CD4-positive, CD25-positive, alpha-beta regulatory T cell (primary cell): Measurements from ENCODE around the gene VAT1. TPM values are rescaled to one million over a fixed set of nuclear protein-coding genes. Genes with fewer than 3 reads are reported as not detected.
"Not testable (repeated sequence)": the region's sequence is repeated elsewhere in the genome, so short reads cannot be mapped to it uniquely, and the experiment has no call there.

ENCODE experiments used
- ATAC-seq, 2 donors: fragments of 150-1000 bp; cut with Tn5 transposase; one replicate each; pipeline ENCODE4 v1.10.0; 2021; ENCODE audit warnings: low read depth in 2 of 2, moderate number of reproducible peaks in 2 of 2, moderate library complexity in 1 of 2
- DNase-seq, 3 donors: peaks; one replicate each; pipeline versions ENCODE4 v3.0.0 to v3.0.0-alpha.2; 2012 to 2022; ENCODE audit warnings: mixed read lengths in 1 of 3
- H3K27ac ChIP-seq: one replicate; pipeline ENCODE4 v1.7.0; 2013; ENCODE audit warnings: mild to moderate bottlenecking, low read length; ENCODE audit not compliant: insufficient read depth, poor library complexity, severe bottlenecking
- H3K27me3 ChIP-seq: one replicate; pipeline ENCODE4 v1.7.0; 2013; ENCODE audit warnings: low read length; ENCODE audit not compliant: control insufficient read depth, insufficient read depth
- H3K36me3 ChIP-seq: one replicate; pipeline ENCODE4 v1.7.0; 2013; ENCODE audit warnings: mild to moderate bottlenecking, low read length, moderate library complexity; ENCODE audit not compliant: control insufficient read depth, insufficient read depth
- H3K4me1 ChIP-seq: 2 replicates; pipeline ENCODE4 v1.7.0; 2013; ENCODE audit warnings: mild to moderate bottlenecking, low read length; ENCODE audit not compliant: insufficient read depth, control insufficient read depth, poor library complexity, severe bottlenecking
- H3K4me3 ChIP-seq: one replicate; pipeline ENCODE4 v1.7.0; 2013; ENCODE audit warnings: low read depth, mild to moderate bottlenecking, low read length, moderate library complexity
- H3K9me3 ChIP-seq, 2 experiments: 1 replicate in 1 of 2; 2 replicates in 1 of 2; pipeline ENCODE4 v1.7.0; 2013; ENCODE audit warnings: low read length in 2 of 2, mild to moderate bottlenecking in 1 of 2, moderate library complexity in 1 of 2; ENCODE audit not compliant: control insufficient read depth in 2 of 2
- H3K27ac Mint-ChIP-seq, 3 donors: one replicate each; pipeline ENCODE4 v1.8.0; 2020 to 2022; ENCODE audit warnings: mild to moderate bottlenecking in 3 of 3, mixed read lengths in 3 of 3, moderate library complexity in 2 of 3
- H3K27me3 Mint-ChIP-seq: one replicate; pipeline ENCODE4 v1.8.0; 2022; ENCODE audit warnings: mild to moderate bottlenecking, mixed read lengths
- H3K36me3 Mint-ChIP-seq: one replicate; pipeline ENCODE4 v1.8.0; 2020; ENCODE audit warnings: mixed read lengths
- H3K4me1 Mint-ChIP-seq, 4 donors: one replicate each; pipeline ENCODE4 v1.8.0; 2020 to 2022; ENCODE audit warnings: mixed read lengths in 4 of 4, mild to moderate bottlenecking in 1 of 4
- H3K4me3 Mint-ChIP-seq, 4 donors: one replicate each; pipeline ENCODE4 v1.8.0; 2020 to 2022; ENCODE audit warnings: mild to moderate bottlenecking in 4 of 4, mixed read lengths in 4 of 4, moderate library complexity in 3 of 4
- H3K9me3 Mint-ChIP-seq, 7 donors: one replicate each; pipeline ENCODE4 v1.8.0; 2020 to 2022; ENCODE audit warnings: mixed read lengths in 7 of 7, mild to moderate bottlenecking in 3 of 7, moderate library complexity in 2 of 7
- polyA plus RNA-seq, 4 donors: library from polyadenylated mRNA; unstranded; fragments of 300-500 nt; fragmentation: Illumina TruSeq; gene quantifications; one replicate each; pipeline ENCODE4 v1.2.3, GENCODE V29; 2021
- total RNA-seq: library from RNA; stranded (reverse); gene quantifications from one replicate; pipeline ENCODE4 v1.2.3, GENCODE V29; 2022

Gene VAT1
- total and polyA plus RNA-seq, 5 donors from 2014 or later: 21.9 to 51.4 (median 46.8) TPM

DNA sequence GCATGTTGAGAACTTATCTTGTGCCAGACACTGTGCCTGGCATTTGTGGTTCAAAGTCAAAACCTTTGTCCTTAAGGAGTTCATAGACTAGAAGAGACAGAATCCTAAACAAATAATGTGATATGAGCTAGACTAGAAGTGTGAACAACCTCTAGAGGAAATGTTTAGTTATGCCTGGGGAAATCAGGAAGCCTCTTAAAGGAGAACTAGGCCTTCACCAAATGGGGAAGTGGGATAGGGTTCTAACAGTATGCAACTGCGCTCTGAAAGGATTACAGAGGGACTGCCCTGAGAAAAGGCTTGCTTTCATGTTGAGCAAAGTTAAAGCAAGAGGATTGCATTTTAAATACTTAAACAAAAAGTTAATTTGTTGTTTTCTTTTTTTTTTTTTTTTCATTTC, 37.0 kb downstream of the VAT1 start:
- DNase-seq (no peak), ATAC-seq (no peak)
- Mint-ChIP-seq H3K27me3 (peaks cover 3% of the 10 kb centered on the region), H3K4me3 (peak overlapping the region in 1 of 4 donors; percentile 25), H3K9me3 (no peaks in the 10 kb centered on the region), H3K27ac (no peak overlapping the region), H3K36me3 (peaks cover 21% of the 10 kb centered on the region), H3K4me1 (peaks cover 11 to 38% (median 20%) of the 10 kb centered on the region in 4 donors)
- Histone ChIP-seq H3K9me3 (no peaks in the 10 kb centered on the region), H3K4me3 (no peak overlapping the region), H3K36me3 (peaks cover 43% of the 10 kb centered on the region), H3K4me1 (peaks cover 15% of the 10 kb centered on the region), H3K27ac (no peak overlapping the region), H3K27me3 (no peaks in the 10 kb centered on the region)

DNA sequence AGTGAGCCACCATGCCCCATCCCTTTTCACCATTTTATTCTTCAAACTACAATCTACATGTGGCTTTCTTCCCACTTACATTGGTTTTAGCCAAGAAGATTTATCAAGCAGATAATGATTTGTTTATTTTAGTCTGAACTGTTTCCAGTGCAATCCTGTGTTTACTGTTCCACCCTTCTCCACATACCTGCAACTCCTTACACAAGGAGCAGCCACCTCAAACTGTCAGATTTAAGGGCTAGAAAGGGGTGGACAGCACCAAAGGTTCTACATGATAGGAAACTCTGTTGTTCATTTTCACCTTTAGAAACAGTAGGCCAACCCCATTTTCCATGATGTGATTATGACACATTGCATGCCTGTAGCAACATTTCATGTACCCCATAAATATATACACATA, 39.9 kb downstream of the VAT1 start:
- peaks cover 14% of the 10 kb centered on the region for H3K36me3 ChIP-seq
- no peak overlapping the region for H3K27ac ChIP-seq
- DNase-seq (no peak), ATAC-seq (no peak)
- Mint-ChIP-seq H3K9me3 (no peaks in the 10 kb centered on the region), H3K4me1 (peaks cover 11 to 49% (median 28%) of the 10 kb centered on the region in 4 donors), H3K27me3 (peaks cover 4% of the 10 kb centered on the region), H3K27ac (no peak overlapping the region), H3K4me3 (peak overlapping the region; percentile 97 to 99 (median 97)), H3K36me3 (peaks cover 3% of the 10 kb centered on the region)
- peaks cover 21% of the 10 kb centered on the region for H3K4me1 ChIP-seq
- H3K4me3 ChIP-seq: no peak overlapping the region
- no peaks in the 10 kb centered on the region for H3K27me3 ChIP-seq
- no peaks in the 10 kb centered on the region for H3K9me3 ChIP-seq

DNA sequence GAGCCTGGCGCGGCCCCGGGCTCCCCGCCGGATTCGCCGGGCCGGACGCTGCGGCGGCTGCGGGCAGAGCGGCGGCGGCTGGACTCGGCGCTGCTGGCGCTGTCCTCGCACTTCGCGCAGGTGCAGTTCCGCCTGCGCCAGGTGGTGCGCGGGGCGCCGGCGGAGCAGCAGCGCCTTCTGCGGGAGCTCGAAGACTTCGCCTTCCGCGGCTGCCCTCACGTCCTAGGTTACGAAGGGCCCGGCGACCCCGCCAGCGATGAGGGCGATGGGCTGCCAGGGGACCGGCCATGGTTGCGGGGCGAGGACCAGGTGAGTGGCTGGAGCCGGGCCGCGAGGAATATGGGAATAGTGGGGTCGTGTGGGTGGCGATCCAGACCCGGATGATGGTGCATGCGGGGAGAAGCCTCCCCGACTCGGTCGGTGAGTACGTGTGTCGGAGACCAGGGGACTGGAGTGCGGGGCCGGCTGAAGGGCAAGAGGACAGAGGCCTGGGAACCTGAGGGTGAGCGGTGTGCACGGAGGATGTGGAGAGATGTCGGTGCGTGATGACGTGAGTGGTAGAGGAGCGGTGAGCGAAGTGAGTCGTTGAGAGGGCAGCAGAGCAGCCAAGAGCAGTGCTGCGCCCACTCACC, 41.3 kb downstream of the VAT1 start:
- peak overlapping the region; percentile 97 to 99 (median 97) for H3K4me3 Mint-ChIP-seq
- Histone ChIP-seq H3K4me3 (peak overlapping the region; percentile 88), H3K27me3 (no peaks in the 10 kb centered on the region), H3K27ac (peak overlapping the region; percentile 85), H3K4me1 (peaks cover 21% of the 10 kb centered on the region), H3K36me3 (peaks cover 4% of the 10 kb centered on the region), H3K9me3 (no peaks in the 10 kb centered on the region)
- peaks cover 4% of the 10 kb centered on the region for H3K27me3 Mint-ChIP-seq
- peaks cover 11 to 49% (median 28%) of the 10 kb centered on the region in 4 donors for H3K4me1 Mint-ChIP-seq
- peak; percentile 49 to 78 (median 63) for DNase-seq
- peaks cover 0 to 2% (median 0%) of the 10 kb centered on the region in 7 donors for H3K9me3 Mint-ChIP-seq
- peaks cover 3% of the 10 kb centered on the region for H3K36me3 Mint-ChIP-seq
- peak; percentile 70 to 72 for ATAC-seq
- H3K27ac Mint-ChIP-seq: peak overlapping the region; percentile 92 to 98 (median 97)

DNA sequence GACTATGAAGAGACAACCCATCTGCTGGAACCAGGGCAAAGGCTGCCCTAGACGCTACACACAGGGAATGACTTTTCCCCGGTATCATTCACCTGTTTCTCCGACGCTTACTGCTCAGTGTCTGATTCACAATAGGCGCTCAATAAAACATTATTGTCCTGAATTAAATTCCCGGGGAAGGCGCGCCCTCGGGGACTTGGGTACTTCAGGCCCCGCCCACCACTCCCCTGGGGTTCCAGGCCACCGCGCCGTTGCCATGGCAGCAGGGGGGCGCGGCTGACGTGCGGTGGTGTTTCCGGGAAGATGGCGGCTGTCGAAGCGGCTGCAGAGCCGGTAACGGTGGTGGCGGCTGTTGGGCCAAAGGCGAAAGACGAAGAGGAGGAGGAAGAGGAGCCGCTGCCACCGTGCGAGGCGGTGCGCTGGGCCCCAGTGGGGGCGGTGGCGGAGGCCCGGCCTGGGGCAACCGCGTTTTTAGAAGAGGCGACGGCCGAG, 41.9 kb downstream of the VAT1 start, which contains the start of gene RUNDC1:
Gene RUNDC1 (plus strand): TSS at position 292 of the 492 bp plus-strand sequence. CDS start 12 bp downstream, at position 304.
- Histone ChIP-seq H3K27ac (peak within 1 kb of the TSS; percentile 85), H3K27me3 (no peaks in the 10 kb centered on the region), H3K4me1 (peaks cover 21% of the 10 kb centered on the region), H3K4me3 (peak within 1 kb of the TSS; percentile 88), H3K9me3 (no peaks in the 10 kb centered on the region), H3K36me3 (no peaks in the 10 kb centered on the region)
- Mint-ChIP-seq H3K4me1 (peaks cover 11 to 44% (median 28%) of the 10 kb centered on the region in 4 donors), H3K36me3 (peaks cover 3% of the 10 kb centered on the region), H3K4me3 (peak within 1 kb of the TSS; percentile 97 to 100 (median 98)), H3K27ac (peak within 1 kb of the TSS; percentile 97 to 98 (median 97)), H3K9me3 (peaks cover 0 to 2% (median 0%) of the 10 kb centered on the region in 7 donors), H3K27me3 (peaks cover 4% of the 10 kb centered on the region)
- ATAC-seq (peak; percentile 79), DNase-seq (peak; percentile 86 to 91 (median 88))

DNA sequence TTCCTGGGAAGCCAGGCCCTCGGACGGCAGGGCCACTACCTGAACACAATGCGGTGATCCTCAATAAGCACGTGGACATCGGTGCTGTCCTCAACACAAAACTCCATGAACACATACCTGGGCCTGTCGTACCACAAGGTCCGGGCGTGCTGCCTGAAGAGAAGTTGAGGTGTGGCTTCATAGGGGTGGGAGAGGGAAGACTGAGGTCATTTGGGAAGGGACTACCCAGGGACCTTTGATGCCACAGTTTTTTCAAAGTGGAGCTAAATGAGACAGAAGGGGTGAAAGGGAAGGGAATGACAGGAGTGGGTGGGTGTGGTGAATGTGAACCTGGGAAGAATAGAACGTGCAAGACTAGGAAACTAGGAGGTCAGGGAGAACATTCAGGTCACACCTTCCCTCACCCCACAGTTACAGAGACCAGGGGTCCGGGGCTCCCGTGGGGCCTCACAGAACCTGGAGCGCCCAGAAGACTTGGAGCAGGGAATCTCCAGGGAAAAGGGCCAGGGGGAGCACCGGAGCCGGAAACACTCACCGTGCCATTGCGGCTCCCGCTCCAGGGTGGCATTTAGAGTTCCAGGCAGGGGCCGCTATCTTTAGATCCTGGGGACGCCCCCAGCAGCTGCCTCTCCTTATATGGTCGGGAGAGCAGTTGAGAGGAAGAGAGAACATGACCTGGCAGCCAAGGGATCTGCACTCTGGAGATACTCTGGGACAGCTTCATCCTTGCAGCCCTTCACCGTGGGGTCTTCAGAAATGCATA, 42.5 kb downstream of the VAT1 start, which contains the start of gene PTGES3L:
Gene PTGES3L (minus strand): TSS at position 570 of the 763 bp plus-strand sequence. CDS start 27 bp downstream, at position 543.
- Histone ChIP-seq H3K36me3 (no peaks in the 10 kb centered on the region), H3K27me3 (no peaks in the 10 kb centered on the region), H3K27ac (peak within 1 kb of the TSS; percentile 85), H3K9me3 (no peaks in the 10 kb centered on the region), H3K4me3 (peak within 1 kb of the TSS; percentile 88), H3K4me1 (peaks cover 21% of the 10 kb centered on the region)
- peaks cover 4% of the 10 kb centered on the region for H3K27me3 Mint-ChIP-seq
- H3K4me3 Mint-ChIP-seq: peak within 1 kb of the TSS; percentile 97 to 100 (median 98)
- ATAC-seq: peak; percentile 9 to 16
- H3K36me3 Mint-ChIP-seq: no peaks in the 10 kb centered on the region
- DNase-seq: peak in 1 of 3 donors; percentile 19
- H3K4me1 Mint-ChIP-seq: peaks cover 7 to 40% (median 28%) of the 10 kb centered on the region in 4 donors
- H3K27ac Mint-ChIP-seq: peak within 1 kb of the TSS; percentile 97 to 98 (median 97)
- H3K9me3 Mint-ChIP-seq: peaks cover 0 to 2% (median 0%) of the 10 kb centered on the region in 7 donors

DNA sequence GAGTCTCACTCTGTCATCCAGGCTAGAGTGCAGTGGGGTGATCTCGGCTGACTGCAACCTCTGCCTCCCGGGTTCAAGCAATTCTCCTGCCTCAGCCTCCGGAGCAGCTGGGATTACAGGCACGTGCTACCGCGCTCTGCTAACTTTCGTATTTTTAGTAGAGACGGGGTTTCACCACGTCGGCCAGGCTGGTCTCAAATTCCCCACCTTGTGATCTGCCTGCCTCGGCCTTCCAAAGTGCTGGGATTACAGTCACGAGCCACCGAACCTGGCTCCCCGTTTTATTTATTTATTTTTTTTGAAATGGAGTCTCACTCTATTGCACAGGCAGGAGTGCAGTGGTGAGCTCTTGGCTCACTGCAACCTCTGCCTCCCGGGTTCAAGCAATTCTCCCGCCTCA, 46.5 kb downstream of the VAT1 start:
- H3K27ac Mint-ChIP-seq, H3K36me3 ChIP-seq, H3K9me3 Mint-ChIP-seq: not testable (repeated sequence)

DNA sequence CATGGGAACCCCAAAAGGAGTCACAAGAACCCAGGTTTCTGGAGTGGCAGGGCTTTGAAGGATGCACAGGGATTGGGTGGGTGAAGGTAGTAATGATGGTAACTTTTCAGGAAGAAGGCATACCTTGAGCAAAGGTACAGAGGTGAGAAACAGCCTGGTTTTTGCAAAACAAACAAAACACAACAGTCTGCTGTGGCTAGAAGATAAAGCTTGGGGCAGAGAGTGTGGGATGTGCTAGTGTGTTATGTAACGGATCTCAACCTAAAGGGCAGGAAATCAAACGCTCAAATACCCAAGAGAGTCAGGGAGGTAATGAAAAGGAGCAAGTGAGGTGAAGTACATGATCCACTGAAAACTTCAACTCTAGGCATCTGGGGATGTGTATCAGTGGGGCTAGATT, 46.9 kb downstream of the VAT1 start:
- H3K27me3 ChIP-seq: no peaks in the 10 kb centered on the region
- ATAC-seq (no peak), DNase-seq (no peak)
- no peaks in the 10 kb centered on the region for H3K9me3 ChIP-seq
- Mint-ChIP-seq H3K27me3 (peaks cover 2% of the 10 kb centered on the region), H3K4me1 (peaks cover 0 to 12% (median 9%) of the 10 kb centered on the region in 4 donors), H3K9me3 (peaks cover 0 to 2% (median 0%) of the 10 kb centered on the region in 7 donors), H3K36me3 (no peaks in the 10 kb centered on the region), H3K27ac (no peak overlapping the region), H3K4me3 (peak overlapping the region in 2 of 4 donors; percentile 65 to 82)
- H3K27ac ChIP-seq: no peak overlapping the region
- peaks cover 6% of the 10 kb centered on the region for H3K4me1 ChIP-seq
- H3K4me3 ChIP-seq: no peak overlapping the region
- H3K36me3 ChIP-seq: no peaks in the 10 kb centered on the region

More for the DNA sequence above, 46.5 kb downstream of the VAT1 start:
- not testable (repeated sequence) for H3K27me3 Mint-ChIP-seq, H3K36me3 Mint-ChIP-seq, H3K27me3 ChIP-seq, H3K4me1 ChIP-seq, DNase-seq, ATAC-seq, H3K4me3 ChIP-seq, H3K9me3 ChIP-seq, H3K27ac ChIP-seq
- peak overlapping the region in 1 of 4 donors; percentile 65 for H3K4me3 Mint-ChIP-seq
- H3K4me1 Mint-ChIP-seq: peaks cover 0 to 16% (median 11%) of the 10 kb centered on the region in 4 donors
